Fibroblast of lung (primary cell): Measurements from ENCODE around the gene IGSF23.

ENCODE experiments used
- EZH2 ChIP-seq: IDR thresholded peaks from 2 replicates; pipeline ENCODE4 v1.5.1; 2012; ENCODE audit warnings: low read length, control low read depth, mild to moderate bottlenecking; ENCODE audit errors: missing control alignments
- TF ChIP-seq, protein P1 (sequence below), 2 donors: IDR thresholded peaks in 1 of 2; conservative IDR thresholded peaks in 1 of 2; 1 replicate in 1 of 2; 2 replicates in 1 of 2; pipeline ENCODE4 v1.5.1; 2011 to 2012; ENCODE audit warnings: low read length in 2 of 2, control low read depth in 1 of 2, inconsistent platforms in 1 of 2, low read depth in 1 of 2, mild to moderate bottlenecking in 1 of 2

GRCh38 chr19:44658069-44658733, 44.8 kb downstream of the IGSF23 start:
- TF ChIP-seq, protein P1, sequence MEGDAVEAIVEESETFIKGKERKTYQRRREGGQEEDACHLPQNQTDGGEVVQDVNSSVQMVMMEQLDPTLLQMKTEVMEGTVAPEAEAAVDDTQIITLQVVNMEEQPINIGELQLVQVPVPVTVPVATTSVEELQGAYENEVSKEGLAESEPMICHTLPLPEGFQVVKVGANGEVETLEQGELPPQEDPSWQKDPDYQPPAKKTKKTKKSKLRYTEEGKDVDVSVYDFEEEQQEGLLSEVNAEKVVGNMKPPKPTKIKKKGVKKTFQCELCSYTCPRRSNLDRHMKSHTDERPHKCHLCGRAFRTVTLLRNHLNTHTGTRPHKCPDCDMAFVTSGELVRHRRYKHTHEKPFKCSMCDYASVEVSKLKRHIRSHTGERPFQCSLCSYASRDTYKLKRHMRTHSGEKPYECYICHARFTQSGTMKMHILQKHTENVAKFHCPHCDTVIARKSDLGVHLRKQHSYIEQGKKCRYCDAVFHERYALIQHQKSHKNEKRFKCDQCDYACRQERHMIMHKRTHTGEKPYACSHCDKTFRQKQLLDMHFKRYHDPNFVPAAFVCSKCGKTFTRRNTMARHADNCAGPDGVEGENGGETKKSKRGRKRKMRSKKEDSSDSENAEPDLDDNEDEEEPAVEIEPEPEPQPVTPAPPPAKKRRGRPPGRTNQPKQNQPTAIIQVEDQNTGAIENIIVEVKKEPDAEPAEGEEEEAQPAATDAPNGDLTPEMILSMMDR (conservative IDR thresholded peaks at IDR 0.05 in 1 of 2, IDR thresholded peaks at IDR 0.05 in 1 of 2; ENCODE audit: low read depth in 1 of 2, low read length in 2 of 2): no peak
- no peak for TF ChIP-seq EZH2
